Glutamatergic neuron (in vitro differentiated cells): ENCODE measurements around the gene NRXN3. TPM values are rescaled to one million over a fixed set of nuclear protein-coding genes. Genes with fewer than 3 reads are reported as not detected.

ENCODE experiments used
- DNase-seq: peaks from one replicate; pipeline ENCODE4 v3.0.0; 2022
- H3K27ac Mint-ChIP-seq: one replicate; pipeline ENCODE4 v1.8.0; 2020; ENCODE audit warnings: mild to moderate bottlenecking, mixed read lengths, inconsistent platforms; ENCODE audit not compliant: unreplicated experiment
- H3K27me3 Mint-ChIP-seq: one replicate; pipeline ENCODE4 v1.8.0; 2020; ENCODE audit warnings: mild to moderate bottlenecking, moderate library complexity, mixed read lengths, inconsistent platforms; ENCODE audit not compliant: unreplicated experiment
- H3K36me3 Mint-ChIP-seq: one replicate; pipeline ENCODE4 v1.8.0; 2020; ENCODE audit warnings: mild to moderate bottlenecking, mixed read lengths, inconsistent platforms; ENCODE audit not compliant: unreplicated experiment
- H3K4me1 Mint-ChIP-seq: one replicate; pipeline ENCODE4 v1.8.0; 2020; ENCODE audit warnings: mild to moderate bottlenecking, low read depth, mixed read lengths, inconsistent platforms; ENCODE audit not compliant: unreplicated experiment
- H3K4me3 Mint-ChIP-seq: one replicate; pipeline ENCODE4 v1.8.0; 2020; ENCODE audit warnings: mild to moderate bottlenecking, mixed read lengths, inconsistent platforms; ENCODE audit not compliant: unreplicated experiment
- H3K9me3 Mint-ChIP-seq: one replicate; pipeline ENCODE4 v1.8.0; 2020; ENCODE audit warnings: mild to moderate bottlenecking, moderate library complexity, mixed read lengths, inconsistent platforms; ENCODE audit not compliant: unreplicated experiment
- CTCF ChIP-seq: fragments of 200-600 bp; sonication (generic); IDR thresholded peaks from one replicate; pipeline ENCODE4 v1.5.0; 2021; ENCODE audit not compliant: partially characterized antibody, unreplicated experiment
- total RNA-seq: library from RNA; stranded (reverse); fragmentation: NEBNext Ultra II Directional; extraction: Animal tissue kit (Norgen Biotek cat#: 25700); gene quantifications from one replicate; pipeline ENCODE4 v1.2.1, GENCODE V29; 2021; ENCODE audit not compliant: unreplicated experiment

NRXN3 gene
- total RNA-seq, 1 donor from 2014 or later, result 1.2 TPM

- peaks cover 7% of the 10 kb centered on the region for H3K27me3 Mint-ChIP-seq
- no peaks in the 10 kb centered on the region for H3K36me3 Mint-ChIP-seq
- no peak overlapping the region for H3K4me3 Mint-ChIP-seq
Measured at GRCh38 chr14:79511146-79511545, 1341.0 kb downstream of the NRXN3 start.

GRCh38 chr14:79513446-79513845 lies 1343.3 kb downstream of the NRXN3 start:
- H3K4me3 Mint-ChIP-seq, result no peak overlapping the region
- H3K27me3 Mint-ChIP-seq, result peaks cover 8% of the 10 kb centered on the region
- peaks cover 26% of the 10 kb centered on the region for H3K4me1 Mint-ChIP-seq
- DNase-seq, result no peak
- H3K27ac Mint-ChIP-seq, result no peak overlapping the region
- no peaks in the 10 kb centered on the region for H3K36me3 Mint-ChIP-seq
- no peaks in the 10 kb centered on the region for H3K9me3 Mint-ChIP-seq
- TF ChIP-seq CTCF, result no peak

More at GRCh38 chr14:79511146-79511545, 1341.0 kb downstream of the NRXN3 start:
- DNase-seq, result no peak
- Mint-ChIP-seq H3K4me1 (peaks cover 20% of the 10 kb centered on the region), H3K9me3 (no peaks in the 10 kb centered on the region), H3K27ac (no peak overlapping the region)
- TF ChIP-seq CTCF, result no peak

- DNase-seq, result no peak
- Mint-ChIP-seq H3K36me3 (no peaks in the 10 kb centered on the region), H3K4me1 (peaks cover 26% of the 10 kb centered on the region), H3K9me3 (no peaks in the 10 kb centered on the region), H3K27me3 (peaks cover 8% of the 10 kb centered on the region), H3K4me3 (no peak overlapping the region), H3K27ac (no peak overlapping the region)
- no peak for TF ChIP-seq CTCF
Measured at GRCh38 chr14:79514700-79515099, 1344.5 kb downstream of the NRXN3 start.

GRCh38 chr14:79515158-79515557 lies 1345.0 kb downstream of the NRXN3 start:
- H3K27me3 Mint-ChIP-seq, result peaks cover 8% of the 10 kb centered on the region
- no peak for DNase-seq
- no peak overlapping the region for H3K27ac Mint-ChIP-seq

GRCh38 chr14:79516009-79516408 lies 1345.8 kb downstream of the NRXN3 start:
- no peaks in the 10 kb centered on the region for H3K9me3 Mint-ChIP-seq
- H3K27me3 Mint-ChIP-seq, result peaks cover 8% of the 10 kb centered on the region
- no peak for TF ChIP-seq CTCF

More at GRCh38 chr14:79515158-79515557, 1345.0 kb downstream of the NRXN3 start:
- no peak overlapping the region for H3K4me3 Mint-ChIP-seq
- H3K36me3 Mint-ChIP-seq, result no peaks in the 10 kb centered on the region
- H3K9me3 Mint-ChIP-seq, result no peaks in the 10 kb centered on the region
- H3K4me1 Mint-ChIP-seq, result peaks cover 25% of the 10 kb centered on the region
- TF ChIP-seq CTCF, result no peak

More at GRCh38 chr14:79516009-79516408, 1345.8 kb downstream of the NRXN3 start:
- peaks cover 20% of the 10 kb centered on the region for H3K4me1 Mint-ChIP-seq
- H3K27ac Mint-ChIP-seq, result peak overlapping the region; percentile 43
- DNase-seq, result peak; percentile 63
- H3K4me3 Mint-ChIP-seq, result no peak overlapping the region
- H3K36me3 Mint-ChIP-seq, result no peaks in the 10 kb centered on the region
